ENCODE measurements around the gene GALNT16.

The GALNT16 gene

GRCh38 chr14:69368381-69368780 lies 108.4 kb downstream of the GALNT16 start:
- no peaks in the 10 kb centered on the region for H3K79me2 ChIP-seq (ENCODE audit: control insufficient read depth, low read length)
- H3K4me1 ChIP-seq (ENCODE audit: control insufficient read depth, low read length): no peaks in the 10 kb centered on the region
- H3K9me3 ChIP-seq (ENCODE audit: control insufficient read depth, insufficient read depth, low read length): no peaks in the 10 kb centered on the region
- no peaks in the 10 kb centered on the region for H3K9me2 ChIP-seq (replicated peaks; ENCODE audit: control insufficient read depth, low read length)
- H3K4me2 ChIP-seq (ENCODE audit: low read length): no peak overlapping the region
- peaks cover 11% of the 10 kb centered on the region for H3K27me3 ChIP-seq (ENCODE audit: control insufficient read depth, low read length)
- H4K20me1 ChIP-seq (ENCODE audit: control insufficient read depth, insufficient read depth, low read depth, low read length): no peaks in the 10 kb centered on the region
- H3K27ac ChIP-seq (ENCODE audit: low read depth, low read length): no peak overlapping the region
- no peak for TF ChIP-seq CTCF (IDR thresholded peaks at IDR 0.05; ENCODE audit: low read depth, low read length, poor library complexity, severe bottlenecking)
- no peak for TF ChIP-seq EZH2phosphoT487 (IDR thresholded peaks at IDR 0.05; ENCODE audit: borderline replicate concordance, low read length)
- H3K4me3 ChIP-seq (ENCODE audit: low read length): no peak overlapping the region
- peaks cover under 1% of the 10 kb centered on the region; the same call in 1 of the 2 replicates for H3F3A ChIP-seq (ENCODE audit: control insufficient read depth, insufficient read depth)
- no peaks in the 10 kb centered on the region for H3K36me3 ChIP-seq (ENCODE audit: control insufficient read depth, low read length)

- TF ChIP-seq EZH2phosphoT487 (IDR thresholded peaks at IDR 0.05; ENCODE audit: borderline replicate concordance, low read length) (no peak), CTCF (IDR thresholded peaks at IDR 0.05; ENCODE audit: low read depth, low read length, poor library complexity, severe bottlenecking) (no peak)
- Histone ChIP-seq H3K79me2 (ENCODE audit: control insufficient read depth, low read length) (no peaks in the 10 kb centered on the region), H3K27ac (ENCODE audit: low read depth, low read length) (no peak overlapping the region), H3K9me2 (replicated peaks; ENCODE audit: control insufficient read depth, low read length) (no peaks in the 10 kb centered on the region), H3F3A (ENCODE audit: control insufficient read depth, insufficient read depth) (peaks cover 3% of the 10 kb centered on the region; the same call in 1 of the 2 replicates), H3K9me3 (ENCODE audit: control insufficient read depth, insufficient read depth, low read length) (no peaks in the 10 kb centered on the region), H3K4me1 (ENCODE audit: control insufficient read depth, low read length) (no peaks in the 10 kb centered on the region), H3K4me3 (ENCODE audit: low read length) (no peak overlapping the region), H3K36me3 (ENCODE audit: control insufficient read depth, low read length) (peaks cover 3% of the 10 kb centered on the region), H3K27me3 (ENCODE audit: control insufficient read depth, low read length) (no peaks in the 10 kb centered on the region), H3K4me2 (ENCODE audit: low read length) (no peak overlapping the region), H4K20me1 (ENCODE audit: control insufficient read depth, insufficient read depth, low read depth, low read length) (no peaks in the 10 kb centered on the region)
Observed at GRCh38 chr14:69370061-69370460, 110.1 kb downstream of the GALNT16 start.

GRCh38 chr14:69372146-69372545 lies 112.2 kb downstream of the GALNT16 start:
- Histone ChIP-seq H3K9me2 (replicated peaks; ENCODE audit: control insufficient read depth, low read length) (no peaks in the 10 kb centered on the region), H3K27ac (ENCODE audit: low read depth, low read length) (no peak overlapping the region), H3K4me3 (ENCODE audit: low read length) (no peak overlapping the region), H3K27me3 (ENCODE audit: control insufficient read depth, low read length) (no peaks in the 10 kb centered on the region), H3F3A (ENCODE audit: control insufficient read depth, insufficient read depth) (peaks cover 3% of the 10 kb centered on the region; the same call in 1 of the 2 replicates), H3K9me3 (ENCODE audit: control insufficient read depth, insufficient read depth, low read length) (no peaks in the 10 kb centered on the region; the same call in 1 of the 2 replicates), H3K79me2 (ENCODE audit: control insufficient read depth, low read length) (no peaks in the 10 kb centered on the region), H3K4me1 (ENCODE audit: control insufficient read depth, low read length) (no peaks in the 10 kb centered on the region), H3K36me3 (ENCODE audit: control insufficient read depth, low read length) (peaks cover 24% of the 10 kb centered on the region), H3K4me2 (ENCODE audit: low read length) (no peak overlapping the region), H4K20me1 (ENCODE audit: control insufficient read depth, insufficient read depth, low read depth, low read length) (no peaks in the 10 kb centered on the region)
- TF ChIP-seq CTCF (IDR thresholded peaks at IDR 0.05; ENCODE audit: low read depth, low read length, poor library complexity, severe bottlenecking): no peak
- no peak for TF ChIP-seq EZH2phosphoT487 (IDR thresholded peaks at IDR 0.05; ENCODE audit: borderline replicate concordance, low read length)

All from DOHH2 (cell line).